ENCODE results near the gene HGF. TPM values are rescaled to one million over a fixed set of nuclear protein-coding genes. Genes with fewer than 3 reads are reported as not detected.

Gene HGF
- total and polyA plus RNA-seq, 2 of the 8 experiments (the other 6 are each of a cell fraction or from before 2014, with no cell fraction given), result 0.05 to 0.60 TPM

- Histone ChIP-seq H3K4ac (replicated peaks; ENCODE audit: insufficient read length, low read depth, low read length) (no peak overlapping the region), H2AFZ (ENCODE audit: low read length) (no peak overlapping the region), H4K8ac (ENCODE audit: extremely low read depth, insufficient read depth, low read length) (no peak overlapping the region), H3K23ac (ENCODE audit: insufficient read length) (no peak overlapping the region), H4K20me1 (replicated peaks in 1 of 2; ENCODE audit: control insufficient read depth in 1 of 2, insufficient read depth in 2 of 2, low read length in 2 of 2) (no peaks in the 10 kb centered on the region), H3K18ac (ENCODE audit: extremely low read depth, low read length) (no peak overlapping the region), H3K79me2 (ENCODE audit: control insufficient read depth in 1 of 2, insufficient read depth in 2 of 2, low read length in 2 of 2) (no peaks in the 10 kb centered on the region), H3K14ac (ENCODE audit: insufficient read length) (no peak overlapping the region), H3K4me1 (replicated peaks in 1 of 4; ENCODE audit: control insufficient read depth in 3 of 4, insufficient read depth in 4 of 4, low read length in 3 of 4) (no peaks in the 10 kb centered on the region), H3K56ac (replicated peaks; ENCODE audit: insufficient read length, low read depth, low read length) (no peak overlapping the region), H3K27ac (ENCODE audit: low read depth, low read length) (no peak overlapping the region), H3K27me3 (replicated peaks in 1 of 4; ENCODE audit: control insufficient read depth in 3 of 4, extremely low read depth in 1 of 4, insufficient read depth in 3 of 4, low read length in 3 of 4) (no peaks in the 10 kb centered on the region), H4K5ac (ENCODE audit: insufficient read length, low read depth, low read length) (no peak overlapping the region), H3K4me3 (ENCODE audit: extremely low read depth in 1 of 4, insufficient read depth in 2 of 4, low read depth in 3 of 4, low read length in 4 of 4) (no peak overlapping the region), H2BK5ac (ENCODE audit: low read depth, low read length) (no peak overlapping the region), H2BK15ac (ENCODE audit: low read length) (no peak overlapping the region), H3K23me2 (ENCODE audit: low read depth, low read length) (no peaks in the 10 kb centered on the region), H3K36me3 (ENCODE audit: control insufficient read depth in 2 of 4, insufficient read depth in 4 of 4, low read length in 3 of 4) (no peaks in the 10 kb centered on the region), H4K91ac (replicated peaks; ENCODE audit: insufficient read length, low read length) (no peak overlapping the region), H2BK12ac (ENCODE audit: low read depth, low read length) (no peak overlapping the region), H2BK120ac (replicated peaks; ENCODE audit: low read depth, low read length) (no peak overlapping the region), H3K9me3 (ENCODE audit: insufficient read depth in 2 of 2, low read depth in 1 of 2, low read length in 1 of 2) (no peaks in the 10 kb centered on the region), H2AK5ac (ENCODE audit: low read depth, low read length) (no peak overlapping the region), H3K4me2 (ENCODE audit: insufficient read depth in 1 of 2, low read depth in 2 of 2, low read length in 2 of 2) (no peak overlapping the region), H3K79me1 (ENCODE audit: low read depth, low read length) (no peaks in the 10 kb centered on the region), H3K9ac (replicated peaks in 1 of 4; ENCODE audit: extremely low read depth in 1 of 4, low read depth in 3 of 4, low read length in 3 of 4) (no peak overlapping the region), H2BK20ac (ENCODE audit: low read length) (no peak overlapping the region)
- WGBS, 2 experiments (ENCODE audit: extremely low coverage in 1 of 2, insufficient coverage in 1 of 2, insufficient read length in 1 of 2, insufficient replicate concordance in 2 of 2, low coverage in 1 of 2, low lambda C conversion rate in 2 of 2, missing lambda C conversion rate in 1 of 2), result 93% methylated on average over 2 of the region's 2 CpGs; no CpG with 5 or more reads in 1 of the 2 experiments
- POLR2A ChIA-PET (ENCODE audit: partially characterized antibody), result no interaction called here
- FAIRE-seq (no peak), DNase-seq (ENCODE audit: low read depth in 1 of 2, low spot score in 2 of 2) (no peak)
- CTCF ChIA-PET (ENCODE audit: partially characterized antibody), result no interaction called here
- TF ChIP-seq SIRT6 (IDR thresholded peaks at IDR 0.05; ENCODE audit: low read length) (no peak), HDAC6 (IDR thresholded peaks at IDR 0.05; ENCODE audit: low read depth, low read length) (no peak), POLR2A (IDR thresholded peaks at IDR 0.05; ENCODE audit: control extremely low read depth in 1 of 2, low read depth in 2 of 2, low read length in 2 of 2) (no peak), BCL11A (IDR thresholded peaks at IDR 0.05; ENCODE audit: low read depth in 2 of 2, low read length in 2 of 2) (no peak), JUND (IDR thresholded peaks at IDR 0.05; ENCODE audit: low read length) (no peak), CEBPB (IDR thresholded peaks at IDR 0.05; ENCODE audit: low read depth, low read length) (no peak), RFX5 (IDR thresholded peaks at IDR 0.05; ENCODE audit: borderline replicate concordance, low read depth, low read length) (no peak), BRCA1 (IDR thresholded peaks at IDR 0.05; ENCODE audit: low read depth, low read length) (no peak), SP2 (IDR thresholded peaks at IDR 0.05; ENCODE audit: low read length) (no peak), RXRA (IDR thresholded peaks at IDR 0.05; ENCODE audit: insufficient read depth, low read depth, low read length) (no peak)
- TF ChIP-seq, protein P1, sequence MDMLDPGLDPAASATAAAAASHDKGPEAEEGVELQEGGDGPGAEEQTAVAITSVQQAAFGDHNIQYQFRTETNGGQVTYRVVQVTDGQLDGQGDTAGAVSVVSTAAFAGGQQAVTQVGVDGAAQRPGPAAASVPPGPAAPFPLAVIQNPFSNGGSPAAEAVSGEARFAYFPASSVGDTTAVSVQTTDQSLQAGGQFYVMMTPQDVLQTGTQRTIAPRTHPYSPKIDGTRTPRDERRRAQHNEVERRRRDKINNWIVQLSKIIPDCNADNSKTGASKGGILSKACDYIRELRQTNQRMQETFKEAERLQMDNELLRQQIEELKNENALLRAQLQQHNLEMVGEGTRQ (IDR thresholded peaks at IDR 0.05; ENCODE audit: low read length), result no peak
- TF ChIP-seq, protein P2, sequence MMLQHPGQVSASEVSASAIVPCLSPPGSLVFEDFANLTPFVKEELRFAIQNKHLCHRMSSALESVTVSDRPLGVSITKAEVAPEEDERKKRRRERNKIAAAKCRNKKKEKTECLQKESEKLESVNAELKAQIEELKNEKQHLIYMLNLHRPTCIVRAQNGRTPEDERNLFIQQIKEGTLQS (IDR thresholded peaks at IDR 0.05; ENCODE audit: insufficient read depth, low read depth, low read length), result no peak
- TF ChIP-seq, protein P3, sequence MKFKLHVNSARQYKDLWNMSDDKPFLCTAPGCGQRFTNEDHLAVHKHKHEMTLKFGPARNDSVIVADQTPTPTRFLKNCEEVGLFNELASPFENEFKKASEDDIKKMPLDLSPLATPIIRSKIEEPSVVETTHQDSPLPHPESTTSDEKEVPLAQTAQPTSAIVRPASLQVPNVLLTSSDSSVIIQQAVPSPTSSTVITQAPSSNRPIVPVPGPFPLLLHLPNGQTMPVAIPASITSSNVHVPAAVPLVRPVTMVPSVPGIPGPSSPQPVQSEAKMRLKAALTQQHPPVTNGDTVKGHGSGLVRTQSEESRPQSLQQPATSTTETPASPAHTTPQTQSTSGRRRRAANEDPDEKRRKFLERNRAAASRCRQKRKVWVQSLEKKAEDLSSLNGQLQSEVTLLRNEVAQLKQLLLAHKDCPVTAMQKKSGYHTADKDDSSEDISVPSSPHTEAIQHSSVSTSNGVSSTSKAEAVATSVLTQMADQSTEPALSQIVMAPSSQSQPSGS (IDR thresholded peaks at IDR 0.05; ENCODE audit: low read length), result no peak
These were observed 87.0 kb downstream of the HGF start for GRCh38 chr7:81682873-81683272.
